OCI-LY1 (cell line): ENCODE results near the gene PPP1CA.

Experiments
- H2AFZ ChIP-seq: fragments of 200-600 bp; sonication (generic), shearing (Covaris generic); 2 replicates; pipeline ENCODE4 v1.6.0; 2014; ENCODE audit warnings: antibody characterized with exemption, mild to moderate bottlenecking, low read length
- H3F3A ChIP-seq: fragments of 200-600 bp; sonication (generic), shearing (Covaris generic); 2 replicates; pipeline ENCODE4 v1.6.0; 2014; ENCODE audit warnings: mild to moderate bottlenecking, antibody characterized with exemption, low read length, moderate library complexity; ENCODE audit not compliant: insufficient read depth
- H3K27ac ChIP-seq: fragments of 200-600 bp; sonication (generic); 2 replicates; pipeline ENCODE4 v1.5.1; 2014; ENCODE audit warnings: low read length, mixed run types, mild to moderate bottlenecking, low read depth; ENCODE audit not compliant: poor library complexity, severe bottlenecking
- H3K27me3 ChIP-seq: fragments of 200-600 bp; sonication (generic); 2 replicates; pipeline ENCODE4 v1.6.0; 2014; ENCODE audit warnings: antibody characterized with exemption, mild to moderate bottlenecking, low read length, moderate library complexity; ENCODE audit not compliant: insufficient read depth
- H3K36me3 ChIP-seq: fragments of 200-600 bp; sonication (generic); 2 replicates; pipeline ENCODE4 v1.6.1; 2014; ENCODE audit warnings: mild to moderate bottlenecking, antibody characterized with exemption, low read length, moderate library complexity, mixed read lengths; ENCODE audit not compliant: insufficient read depth
- H3K4me1 ChIP-seq: fragments of 200-600 bp; sonication (generic); 2 replicates; pipeline ENCODE4 v1.5.1; 2014; ENCODE audit warnings: mild to moderate bottlenecking, low read length, moderate library complexity; ENCODE audit not compliant: insufficient read depth, severe bottlenecking
- H3K4me2 ChIP-seq: fragments of 200-600 bp; sonication (generic), shearing (Covaris generic); 2 replicates; pipeline ENCODE4 v1.6.1; 2014; ENCODE audit warnings: low read length
- H3K4me3 ChIP-seq: fragments of 200-600 bp; sonication (generic); 2 replicates; pipeline ENCODE4 v1.5.1; 2014; ENCODE audit warnings: low read length, low read depth, mild to moderate bottlenecking, mixed read lengths; ENCODE audit not compliant: poor library complexity, severe bottlenecking
- H3K79me2 ChIP-seq: fragments of 200-600 bp; shearing (Covaris generic); 2 replicates; pipeline ENCODE4 v1.6.1; 2016; ENCODE audit warnings: mixed run types, low read length, mixed read lengths; ENCODE audit not compliant: insufficient read depth
- H3K9ac ChIP-seq: fragments of 200-600 bp; sonication (generic), shearing (Covaris generic); 2 replicates; pipeline ENCODE4 v1.6.1; 2014; ENCODE audit warnings: mild to moderate bottlenecking, low read length, mixed read lengths
- H3K9me2 ChIP-seq: fragments of 200-600 bp; sonication (generic), shearing (Covaris generic); 2 replicates; pipeline ENCODE4 v1.6.1; 2014; ENCODE audit warnings: low read depth, mild to moderate bottlenecking, low read length, mixed read lengths
- H3K9me3 ChIP-seq: fragments of 200-600 bp; shearing (Covaris generic); 2 replicates; pipeline ENCODE4 v1.6.1; 2014; ENCODE audit warnings: low read length, mixed read lengths
- H4K20me1 ChIP-seq: fragments of 200-600 bp; sonication (generic), shearing (Covaris generic); 2 replicates; pipeline ENCODE4 v1.6.0; 2016; ENCODE audit warnings: mild to moderate bottlenecking, low read length; ENCODE audit not compliant: insufficient read depth
- EZH2 ChIP-seq: fragments of 200-600 bp; sonication (generic), shearing (Covaris generic); IDR thresholded peaks from 2 replicates; pipeline ENCODE4 v1.8.0; 2017; ENCODE audit warnings: borderline replicate concordance, mixed run types, mild to moderate bottlenecking, antibody characterized with exemption, low read length, moderate library complexity, mixed read lengths
- TF ChIP-seq, protein P1 (sequence below): fragments of 200-600 bp; sonication (generic), shearing (Covaris generic); IDR thresholded peaks from 2 replicates; pipeline ENCODE4 v1.5.1; 2017; ENCODE audit warnings: mild to moderate bottlenecking, antibody characterized with exemption, low read length, moderate library complexity, mixed read lengths

The PPP1CA gene

DNA sequence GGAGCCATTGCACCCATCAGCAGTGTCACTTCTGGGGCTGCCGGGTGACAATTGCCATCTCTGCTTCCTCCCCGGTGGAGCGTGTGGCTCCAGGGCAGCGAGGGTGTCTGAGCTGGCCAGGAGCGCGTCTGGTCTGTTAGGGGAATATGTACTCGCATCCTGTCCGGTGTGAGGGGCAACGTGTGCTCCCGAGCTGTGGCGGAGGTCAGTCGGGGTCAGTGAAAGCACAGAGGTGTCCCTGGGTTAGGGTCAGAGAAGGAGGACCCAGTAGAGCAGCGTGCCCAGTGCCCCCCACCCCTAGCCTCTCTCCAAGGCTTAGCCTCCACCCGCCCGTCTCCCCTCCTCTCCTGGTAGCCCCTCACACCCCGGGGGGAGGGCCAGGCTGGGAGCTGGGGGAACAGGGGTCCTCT lies 29.7 kb downstream of the PPP1CA start:
- 0 out of 2 replicates have a peak, but pooled peaks cover 16% of the 10 kb centered on the region for H3K27me3 ChIP-seq
- no peak overlapping the region for H3K9ac ChIP-seq
- peaks cover 15% of the 10 kb centered on the region for H3K4me1 ChIP-seq

DNA sequence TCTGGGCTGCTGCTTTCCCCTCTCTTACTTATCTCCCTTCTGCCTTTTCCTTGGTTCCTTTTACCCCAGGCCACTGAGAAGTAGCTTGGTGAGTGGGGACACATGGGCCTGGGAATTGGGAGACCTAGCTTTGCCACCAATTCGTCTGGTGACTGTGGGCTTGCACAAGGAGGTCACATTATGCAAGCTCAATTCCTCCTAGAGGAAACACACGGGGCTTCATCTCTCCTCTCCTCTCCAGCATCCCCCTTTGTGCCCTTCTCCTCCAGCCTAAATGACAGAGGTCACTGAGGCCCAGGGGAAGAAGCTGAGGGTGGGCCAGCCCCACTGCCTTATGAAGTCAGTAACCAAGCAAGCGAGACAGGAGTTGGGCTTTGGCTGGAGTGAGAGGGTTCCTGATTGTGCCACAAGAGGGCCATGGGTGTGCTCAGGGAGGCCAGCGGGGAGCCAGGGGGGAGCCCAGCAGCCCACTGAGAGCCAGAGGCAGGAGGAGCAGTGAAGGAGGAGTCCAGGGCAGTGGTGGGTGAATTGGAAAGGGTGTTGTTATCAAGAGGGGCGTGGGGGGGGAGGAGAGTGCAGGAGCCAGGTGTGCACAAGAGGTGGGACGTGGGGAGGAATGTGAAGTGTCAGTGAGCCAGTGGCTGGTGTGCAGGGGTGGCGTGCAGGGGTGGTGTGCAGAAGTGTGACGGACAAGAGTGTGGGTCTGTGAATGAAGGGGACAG lies 30.3 kb downstream of the PPP1CA start:
- Histone ChIP-seq H3F3A (no peaks in the 10 kb centered on the region), H3K4me2 (no peak overlapping the region), H3K27me3 (0 out of 2 replicates have a peak, but pooled peaks cover 11% of the 10 kb centered on the region), H3K4me1 (peaks cover 15% of the 10 kb centered on the region), H3K27ac (no peak overlapping the region), H2AFZ (no peak overlapping the region), H3K9ac (no peak overlapping the region), H4K20me1 (no peaks in the 10 kb centered on the region), H3K79me2 (no peaks in the 10 kb centered on the region), H3K4me3 (no peak overlapping the region), H3K9me2 (no peaks in the 10 kb centered on the region), H3K9me3 (no peaks in the 10 kb centered on the region), H3K36me3 (no peaks in the 10 kb centered on the region)
- no peak for TF ChIP-seq EZH2
- TF ChIP-seq, protein P1, sequence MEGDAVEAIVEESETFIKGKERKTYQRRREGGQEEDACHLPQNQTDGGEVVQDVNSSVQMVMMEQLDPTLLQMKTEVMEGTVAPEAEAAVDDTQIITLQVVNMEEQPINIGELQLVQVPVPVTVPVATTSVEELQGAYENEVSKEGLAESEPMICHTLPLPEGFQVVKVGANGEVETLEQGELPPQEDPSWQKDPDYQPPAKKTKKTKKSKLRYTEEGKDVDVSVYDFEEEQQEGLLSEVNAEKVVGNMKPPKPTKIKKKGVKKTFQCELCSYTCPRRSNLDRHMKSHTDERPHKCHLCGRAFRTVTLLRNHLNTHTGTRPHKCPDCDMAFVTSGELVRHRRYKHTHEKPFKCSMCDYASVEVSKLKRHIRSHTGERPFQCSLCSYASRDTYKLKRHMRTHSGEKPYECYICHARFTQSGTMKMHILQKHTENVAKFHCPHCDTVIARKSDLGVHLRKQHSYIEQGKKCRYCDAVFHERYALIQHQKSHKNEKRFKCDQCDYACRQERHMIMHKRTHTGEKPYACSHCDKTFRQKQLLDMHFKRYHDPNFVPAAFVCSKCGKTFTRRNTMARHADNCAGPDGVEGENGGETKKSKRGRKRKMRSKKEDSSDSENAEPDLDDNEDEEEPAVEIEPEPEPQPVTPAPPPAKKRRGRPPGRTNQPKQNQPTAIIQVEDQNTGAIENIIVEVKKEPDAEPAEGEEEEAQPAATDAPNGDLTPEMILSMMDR: peak; percentile 51

More for the DNA sequence above, 29.7 kb downstream of the PPP1CA start:
- Histone ChIP-seq H3F3A (no peaks in the 10 kb centered on the region), H3K9me3 (no peaks in the 10 kb centered on the region), H2AFZ (no peak overlapping the region), H3K4me2 (no peak overlapping the region), H3K36me3 (no peaks in the 10 kb centered on the region), H3K4me3 (no peak overlapping the region), H4K20me1 (no peaks in the 10 kb centered on the region), H3K79me2 (no peaks in the 10 kb centered on the region), H3K9me2 (no peaks in the 10 kb centered on the region), H3K27ac (no peak overlapping the region)
- TF ChIP-seq, protein P1: no peak
- TF ChIP-seq EZH2: no peak

DNA sequence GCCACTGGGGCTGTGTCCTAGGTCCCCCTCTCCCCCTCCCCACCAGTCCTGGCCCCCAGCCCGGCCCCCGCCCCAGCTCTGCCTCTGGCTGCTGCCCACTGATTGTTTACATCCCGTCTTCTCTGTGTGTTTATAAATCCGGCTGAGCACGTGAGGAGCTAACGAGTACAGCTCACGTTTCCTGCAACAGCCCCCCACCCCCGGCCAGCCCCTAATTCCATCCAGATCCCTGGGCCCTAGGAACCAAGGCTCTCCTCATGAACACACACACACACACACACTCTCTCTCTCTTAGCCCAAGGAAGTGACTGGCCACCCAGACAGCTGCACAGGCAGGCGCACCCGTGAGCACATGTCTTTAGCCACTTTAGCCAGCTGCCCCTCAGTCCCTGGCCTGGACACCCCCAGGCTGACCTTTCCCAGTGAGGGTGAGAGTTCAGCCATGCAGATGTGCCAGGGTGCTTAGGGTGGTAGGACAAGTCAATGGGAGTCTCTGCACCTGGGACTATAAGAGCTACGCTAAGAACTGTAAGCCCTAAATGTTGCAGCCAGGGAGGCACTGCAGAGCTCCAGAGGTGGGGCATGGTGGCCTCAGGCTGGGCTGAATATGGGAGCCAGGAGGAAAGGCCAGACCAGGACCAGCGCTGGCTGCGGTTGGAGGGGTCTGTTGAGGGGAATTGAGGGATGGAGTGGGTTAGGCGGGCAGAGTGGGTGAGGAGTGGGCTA lies 31.1 kb downstream of the PPP1CA start:
- TF ChIP-seq, protein P1: no peak
- TF ChIP-seq EZH2: no peak
- H3K27ac ChIP-seq: no peak overlapping the region
- no peaks in the 10 kb centered on the region for H3K36me3 ChIP-seq
- H3K4me1 ChIP-seq: peaks cover 15% of the 10 kb centered on the region
- no peak overlapping the region for H2AFZ ChIP-seq
- H3F3A ChIP-seq: no peaks in the 10 kb centered on the region
- no peaks in the 10 kb centered on the region for H3K79me2 ChIP-seq
- no peaks in the 10 kb centered on the region for H3K9me3 ChIP-seq
- no peak overlapping the region for H3K9ac ChIP-seq
- no peaks in the 10 kb centered on the region for H4K20me1 ChIP-seq
- H3K4me3 ChIP-seq: no peak overlapping the region
- 0 out of 2 replicates have a peak, but pooled peaks cover 11% of the 10 kb centered on the region for H3K27me3 ChIP-seq
- no peak overlapping the region for H3K4me2 ChIP-seq
- H3K9me2 ChIP-seq: no peaks in the 10 kb centered on the region
